C4-2B (cell line): ENCODE results near the gene TMEM129.

Source experiments
- ZFX ChIP-seq: fragments of 450-650 bp; IDR thresholded peaks from 2 replicates; pipeline ENCODE4 v1.6.1; 2017
- TF ChIP-seq, protein P1 (sequence below): fragments of 450-650 bp; conservative IDR thresholded peaks from 2 replicates; pipeline ENCODE4 v1.5.1; 2017; ENCODE audit warnings: mild to moderate bottlenecking

DNA sequence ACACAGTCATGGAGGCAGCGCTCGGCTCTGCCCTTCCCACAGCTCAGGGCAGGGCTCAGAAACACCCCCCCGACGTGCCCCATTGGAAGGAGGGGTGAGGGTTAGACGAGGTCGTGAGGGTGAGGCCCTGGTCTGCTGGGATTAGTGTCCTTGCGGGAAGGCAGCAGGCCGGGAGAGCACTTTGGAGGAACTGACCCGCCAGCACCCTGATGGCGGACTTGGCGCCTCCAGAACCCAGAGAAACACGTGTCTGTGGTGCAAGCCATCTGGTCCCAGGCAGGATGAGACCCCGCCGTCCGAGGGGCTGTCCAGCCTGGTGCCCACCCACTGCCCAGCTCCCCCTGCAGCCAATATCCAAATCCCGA lies 26.5 kb upstream of the TMEM129 start:
- TF ChIP-seq, protein P1, sequence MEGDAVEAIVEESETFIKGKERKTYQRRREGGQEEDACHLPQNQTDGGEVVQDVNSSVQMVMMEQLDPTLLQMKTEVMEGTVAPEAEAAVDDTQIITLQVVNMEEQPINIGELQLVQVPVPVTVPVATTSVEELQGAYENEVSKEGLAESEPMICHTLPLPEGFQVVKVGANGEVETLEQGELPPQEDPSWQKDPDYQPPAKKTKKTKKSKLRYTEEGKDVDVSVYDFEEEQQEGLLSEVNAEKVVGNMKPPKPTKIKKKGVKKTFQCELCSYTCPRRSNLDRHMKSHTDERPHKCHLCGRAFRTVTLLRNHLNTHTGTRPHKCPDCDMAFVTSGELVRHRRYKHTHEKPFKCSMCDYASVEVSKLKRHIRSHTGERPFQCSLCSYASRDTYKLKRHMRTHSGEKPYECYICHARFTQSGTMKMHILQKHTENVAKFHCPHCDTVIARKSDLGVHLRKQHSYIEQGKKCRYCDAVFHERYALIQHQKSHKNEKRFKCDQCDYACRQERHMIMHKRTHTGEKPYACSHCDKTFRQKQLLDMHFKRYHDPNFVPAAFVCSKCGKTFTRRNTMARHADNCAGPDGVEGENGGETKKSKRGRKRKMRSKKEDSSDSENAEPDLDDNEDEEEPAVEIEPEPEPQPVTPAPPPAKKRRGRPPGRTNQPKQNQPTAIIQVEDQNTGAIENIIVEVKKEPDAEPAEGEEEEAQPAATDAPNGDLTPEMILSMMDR = no peak
- TF ChIP-seq ZFX = no peak
